H1 (cell line): Measurements from ENCODE around the gene BCL2L12. TPM values are rescaled to one million over a fixed set of nuclear protein-coding genes. Genes with fewer than 3 reads are reported as not detected.

ENCODE experiments used
- CTCF ChIA-PET: fragments of 300-600 bp; sonication (Branson Sonifier 250); formaldehyde crosslinking; loops from one replicate; lab custom pipeline; 2021; ENCODE audit not compliant: partially characterized antibody; lab: Charles Lee
- POLR2A ChIA-PET: fragments of 300-600 bp; sonication (Branson Sonifier 250); formaldehyde crosslinking; loops from one replicate; lab custom pipeline; 2021; ENCODE audit warnings: inconsistent platforms; ENCODE audit not compliant: partially characterized antibody; lab: Charles Lee
- DNase-seq, 2 experiments: peaks; one replicate each; pipeline versions ENCODE4 v3.0.0 to v3.0.0-alpha.2; 2010 to 2022; ENCODE audit warnings: low spot score in 2 of 2, low read depth in 1 of 2, mixed read lengths in 1 of 2
- FAIRE-seq: peaks from 2 replicates; lab custom pipeline; 2011; peaks lifted over from hg19 to GRCh38; lab: Jason Lieb, UNC
- H2AFZ ChIP-seq: 2 replicates; pipeline ENCODE4 v1.8.1; 2012; ENCODE audit warnings: low read length, inconsistent platforms
- H2AK5ac ChIP-seq: 2 replicates; pipeline ENCODE4 v1.6.1; 2013; ENCODE audit warnings: low read depth, low read length
- H2BK120ac ChIP-seq: replicated peaks from 2 replicates; pipeline ENCODE3; 2013; ENCODE audit warnings: low read depth, low read length, inconsistent platforms
- H2BK12ac ChIP-seq: 2 replicates; pipeline ENCODE4 v1.6.1; 2013; ENCODE audit warnings: low read depth, low read length
- H2BK15ac ChIP-seq: 2 replicates; pipeline ENCODE4 v1.6.1; 2013; ENCODE audit warnings: low read length
- H2BK20ac ChIP-seq: 2 replicates; pipeline ENCODE4 v1.6.1; 2013; ENCODE audit warnings: low read length
- H2BK5ac ChIP-seq: 2 replicates; pipeline ENCODE4 v1.6.1; 2013; ENCODE audit warnings: low read depth, low read length
- H3K14ac ChIP-seq: 2 replicates; pipeline ENCODE4 v1.6.1; 2013; ENCODE audit warnings: inconsistent platforms; ENCODE audit not compliant: insufficient read length
- H3K18ac ChIP-seq: 2 replicates; pipeline ENCODE4 v1.6.1; 2013; ENCODE audit warnings: low read length; ENCODE audit errors: extremely low read depth
- H3K23ac ChIP-seq: 2 replicates; pipeline ENCODE4 v1.6.1; 2013; ENCODE audit warnings: inconsistent platforms; ENCODE audit not compliant: insufficient read length
- H3K23me2 ChIP-seq: 2 replicates; pipeline ENCODE4 v1.6.1; 2013; ENCODE audit warnings: low read depth, low read length
- H3K27ac ChIP-seq: 2 replicates; pipeline ENCODE4 v1.6.1; 2011; ENCODE audit warnings: low read depth, low read length, inconsistent platforms
- H3K27me3 ChIP-seq, 4 experiments: replicated peaks in 1 of 4; 1 replicate in 1 of 4; 2 replicates in 3 of 4; pipeline versions ENCODE4 v1.6.1 to v1.8.1; 2011 to 2013; ENCODE audit warnings: low read length in 3 of 4, mild to moderate bottlenecking in 3 of 4, inconsistent platforms in 2 of 4, mixed read lengths in 2 of 4, moderate library complexity in 1 of 4; ENCODE audit not compliant: control insufficient read depth in 3 of 4, insufficient read depth in 3 of 4; ENCODE audit errors: extremely low read depth in 1 of 4
- H3K36me3 ChIP-seq, 4 experiments: 2 replicates each; pipeline versions ENCODE4 v1.6.1 to v1.8.1; 2011 to 2013; ENCODE audit warnings: mild to moderate bottlenecking in 4 of 4, low read length in 3 of 4, moderate library complexity in 2 of 4, control low read depth in 1 of 4, inconsistent platforms in 1 of 4; ENCODE audit not compliant: insufficient read depth in 4 of 4, control insufficient read depth in 2 of 4
- H3K4ac ChIP-seq: replicated peaks from 2 replicates; pipeline ENCODE3; 2013; ENCODE audit warnings: low read length, low read depth, mixed read lengths, inconsistent platforms; ENCODE audit not compliant: insufficient read length
- H3K4me1 ChIP-seq, 4 experiments: replicated peaks in 1 of 4; 1 replicate in 1 of 4; 2 replicates in 3 of 4; pipeline versions ENCODE4 v1.6.1 to v1.8.1; 2011 to 2013; ENCODE audit warnings: low read length in 3 of 4, inconsistent platforms in 2 of 4, mixed read lengths in 1 of 4; ENCODE audit not compliant: insufficient read depth in 4 of 4, control insufficient read depth in 3 of 4
- H3K4me2 ChIP-seq, 2 experiments: 2 replicates each; pipeline versions ENCODE4 v1.6.1 to v1.8.1; 2011 to 2013; ENCODE audit warnings: low read depth in 2 of 2, low read length in 2 of 2, control low read depth in 1 of 2, inconsistent platforms in 1 of 2, mild to moderate bottlenecking in 1 of 2; ENCODE audit not compliant: insufficient read depth in 1 of 2
- H3K4me3 ChIP-seq, 4 experiments: fragments of 200-600, 300-600 bp in 1 of 4; sonication (generic), shearing (Covaris generic), sonication (Bioruptor Twin) in 1 of 4; 2 replicates each; pipeline versions ENCODE4 v1.5.1 to v1.8.1; 2011 to 2016; ENCODE audit warnings: low read length in 4 of 4, low read depth in 3 of 4, control low read depth in 2 of 4, inconsistent platforms in 2 of 4, mild to moderate bottlenecking in 2 of 4, mixed read lengths in 1 of 4, moderate library complexity in 1 of 4; ENCODE audit not compliant: insufficient read depth in 2 of 4; ENCODE audit errors: extremely low read depth in 1 of 4
- H3K56ac ChIP-seq: replicated peaks from 2 replicates; pipeline ENCODE3; 2013; ENCODE audit warnings: low read depth, mild to moderate bottlenecking, mixed read lengths, low read length, inconsistent platforms; ENCODE audit not compliant: insufficient read length
- H3K79me1 ChIP-seq: 2 replicates; pipeline ENCODE4 v1.6.1; 2013; ENCODE audit warnings: low read depth, low read length, control low read depth
- H3K79me2 ChIP-seq, 2 experiments: 2 replicates each; pipeline versions ENCODE4 v1.6.1 to v1.8.1; 2012 to 2013; ENCODE audit warnings: low read length in 2 of 2, mild to moderate bottlenecking in 2 of 2, inconsistent platforms in 1 of 2; ENCODE audit not compliant: insufficient read depth in 2 of 2, control insufficient read depth in 1 of 2
- H3K9ac ChIP-seq, 4 experiments: replicated peaks in 1 of 4; 1 replicate in 1 of 4; 2 replicates in 3 of 4; pipeline versions ENCODE4 v1.6.1 to v1.8.1; 2011 to 2013; ENCODE audit warnings: low read depth in 3 of 4, low read length in 3 of 4, control low read depth in 2 of 4, mild to moderate bottlenecking in 2 of 4, moderate library complexity in 2 of 4, inconsistent platforms in 1 of 4; ENCODE audit errors: extremely low read depth in 1 of 4
- H3K9me3 ChIP-seq, 2 experiments: 2 replicates each; pipeline versions ENCODE4 v1.6.1 to v1.8.1; 2012 to 2013; ENCODE audit warnings: mild to moderate bottlenecking in 2 of 2, moderate library complexity in 2 of 2, control low read depth in 1 of 2, inconsistent platforms in 1 of 2, low read depth in 1 of 2, low read length in 1 of 2, mixed read lengths in 1 of 2; ENCODE audit not compliant: insufficient read depth in 2 of 2
- H4K20me1 ChIP-seq, 2 experiments: replicated peaks in 1 of 2; 2 replicates each; pipeline versions ENCODE3 to v1.8.1; 2011 to 2013; ENCODE audit warnings: inconsistent platforms in 2 of 2, low read length in 2 of 2, mild to moderate bottlenecking in 1 of 2; ENCODE audit not compliant: insufficient read depth in 2 of 2, control insufficient read depth in 1 of 2
- H4K5ac ChIP-seq: 2 replicates; pipeline ENCODE4 v1.6.1; 2013; ENCODE audit warnings: low read length, low read depth, mixed read lengths, inconsistent platforms; ENCODE audit not compliant: insufficient read length
- H4K8ac ChIP-seq: 2 replicates; pipeline ENCODE4 v1.8.0; 2013; ENCODE audit warnings: mild to moderate bottlenecking, moderate library complexity, low read length, inconsistent platforms; ENCODE audit not compliant: insufficient read depth; ENCODE audit errors: extremely low read depth
- H4K91ac ChIP-seq: replicated peaks from 2 replicates; pipeline ENCODE3; 2013; ENCODE audit warnings: low read length, mixed read lengths, inconsistent platforms; ENCODE audit not compliant: insufficient read length
- ASH2L ChIP-seq: fragments of 200-600, 300-600 bp; sonication (generic); IDR thresholded peaks from one replicate; pipeline ENCODE4 v1.7.1; 2017; ENCODE audit warnings: low read length
- BACH1 ChIP-seq: IDR thresholded peaks from 2 replicates; pipeline ENCODE4 v1.6.1; 2012; ENCODE audit warnings: low read length, improper control_type of control experiment
- BCL11A ChIP-seq, 2 experiments: IDR thresholded peaks; one replicate each; pipeline ENCODE4 v1.6.1; 2011; ENCODE audit warnings: low read depth in 2 of 2, low read length in 2 of 2, mild to moderate bottlenecking in 2 of 2
- CBX8 ChIP-seq: fragments of 300-800, 300-1000 bp; sonication (generic); IDR thresholded peaks from 2 replicates; pipeline ENCODE4 v1.7.1; 2016; ENCODE audit warnings: low read depth, low read length, borderline replicate concordance
- CREB1 ChIP-seq: IDR thresholded peaks from 2 replicates; pipeline ENCODE4 v1.6.1; 2012; ENCODE audit warnings: inconsistent platforms
- FOSL1 ChIP-seq: IDR thresholded peaks from 2 replicates; pipeline ENCODE4 v1.6.1; 2011; ENCODE audit warnings: mild to moderate bottlenecking, low read depth, low read length, moderate library complexity; ENCODE audit not compliant: insufficient read depth
- GABPA ChIP-seq: IDR thresholded peaks from 2 replicates; pipeline ENCODE4 v1.6.1; 2011; ENCODE audit warnings: mild to moderate bottlenecking, low read length, moderate library complexity, borderline replicate concordance; ENCODE audit not compliant: insufficient read depth
- GTF2F1 ChIP-seq: IDR thresholded peaks from 2 replicates; pipeline ENCODE4 v1.6.1; 2012; ENCODE audit warnings: low read depth, low read length, improper control_type of control experiment, borderline replicate concordance
- HDAC2 ChIP-seq, 2 experiments: fragments of 300-600 bp in 1 of 2; sonication (generic) in 1 of 2; IDR thresholded peaks; 2 replicates each; pipeline ENCODE4 v1.6.1; 2011 to 2012; ENCODE audit warnings: low read depth in 2 of 2, low read length in 2 of 2, mild to moderate bottlenecking in 2 of 2, moderate library complexity in 2 of 2, borderline replicate concordance in 1 of 2, inconsistent platforms in 1 of 2
- KDM1A ChIP-seq: fragments of 200-600, 300-600 bp; sonication (generic); IDR thresholded peaks from 2 replicates; pipeline ENCODE4 v1.7.1; 2016; ENCODE audit warnings: mild to moderate bottlenecking, low read length, borderline replicate concordance
- NANOG ChIP-seq: IDR thresholded peaks from 2 replicates; pipeline ENCODE4 v1.6.1; 2011; ENCODE audit warnings: low read length, low read depth, mild to moderate bottlenecking, inconsistent platforms; ENCODE audit not compliant: insufficient read depth, poor library complexity, severe bottlenecking
- POLR2A ChIP-seq, 2 experiments: IDR thresholded peaks; 1 replicate in 1 of 2; 2 replicates in 1 of 2; pipeline ENCODE4 v1.6.1; 2011; ENCODE audit warnings: low read depth in 2 of 2, low read length in 2 of 2, mild to moderate bottlenecking in 2 of 2; ENCODE audit errors: control extremely low read depth in 1 of 2
- SAP30 ChIP-seq: fragments of 300-600 bp; sonication (generic); IDR thresholded peaks from 2 replicates; pipeline ENCODE4 v1.7.1; 2012; ENCODE audit warnings: low read length, moderate library complexity, mild to moderate bottlenecking, inconsistent platforms; ENCODE audit not compliant: insufficient read depth, insufficient replicate concordance
- SIRT6 ChIP-seq: IDR thresholded peaks from one replicate; pipeline ENCODE4 v1.7.1; 2012; ENCODE audit warnings: low read length, inconsistent platforms
- TAF1 ChIP-seq: IDR thresholded peaks from 2 replicates; pipeline ENCODE4 v1.6.1; 2011; ENCODE audit warnings: mild to moderate bottlenecking, low read depth, low read length
- whole genome bisulfite sequencing, 2 experiments: shearing (Covaris generic) in 1 of 2; methylation state at CpG; one replicate each; pipeline versions ENCODE4 v1.1.6 to v1.1.7; 2013 to 2015; ENCODE audit warnings: low lambda C conversion rate in 2 of 2, mixed read lengths in 2 of 2, inconsistent platforms in 1 of 2, low coverage in 1 of 2, missing lambda C conversion rate in 1 of 2; ENCODE audit not compliant: insufficient replicate concordance in 2 of 2, insufficient coverage in 1 of 2, insufficient read length in 1 of 2; ENCODE audit errors: extremely low coverage in 1 of 2, missing lambda C conversion rate in 1 of 2; 5-methylcytosine and 5-hydroxymethylcytosine counted together
- polyA plus RNA-seq, 7 experiments: library from polyadenylated mRNA; depleted of rRNA in 3 of 7; stranded (reverse) in 5 of 7; unstranded in 2 of 7; fragments of >200 nt in 5 of 7; fragments of 200-250 nt in 2 of 7; gene quantifications; 1 replicate in 5 of 7; 2 replicates in 1 of 7; 4 replicates in 1 of 7; pipeline versions ENCODE4 v1.2.1 to v1.2.3, GENCODE V29; 2011 to 2013; ENCODE audit warnings: missing spikeins in 2 of 7, mixed read lengths in 2 of 7
- total RNA-seq: library from RNA; stranded (reverse); fragmentation: NEBNext Ultra II Directional; extraction: Animal tissue kit (Norgen Biotek cat#: 25700); gene quantifications from 2 replicates; pipeline ENCODE4 v1.2.1, GENCODE V29; 2021

BCL2L12 gene
- total and polyA plus RNA-seq, 2 of the 8 experiments (the other 6 are each of a cell fraction or from before 2014, with no cell fraction given): 126 to 209 TPM

- no peak overlapping the region for H4K5ac ChIP-seq
- no peak overlapping the region for H4K91ac ChIP-seq
- H4K8ac ChIP-seq: no peak overlapping the region
- H4K20me1 ChIP-seq: no peaks in the 10 kb centered on the region
- no peaks in the 10 kb centered on the region for H3K27me3 ChIP-seq
- no peak overlapping the region for H2AFZ ChIP-seq
- H3K4me1 ChIP-seq: no peaks in the 10 kb centered on the region; a peak in 1 of 7 replicates
- no peak overlapping the region for H2BK120ac ChIP-seq
- CTCF ChIA-PET: interaction anchor here (0.6 to 3.1 kb wide), 8 partner anchors 10 to 147 kb away, joined by 3 to 21 read pairs (median 10); partner anchors contain the start of gene AP2A1
- DNase-seq: no peak
- H3K9me3 ChIP-seq: peaks cover 0 to 2% of the 10 kb centered on the region in 2 experiments; a peak in 1 of 4 replicates
- no peak overlapping the region for H3K4me3 ChIP-seq
- H2AK5ac ChIP-seq: no peak overlapping the region
- H3K23me2 ChIP-seq: peaks cover 2% of the 10 kb centered on the region; the same call in 1 of the 2 replicates
- no peak overlapping the region for H3K18ac ChIP-seq
- no peak overlapping the region for H3K23ac ChIP-seq
- 80% methylated on average over 3 of the region's 3 CpGs; no CpG with 5 or more reads in 1 of the 2 experiments for WGBS, 2 experiments
- H2BK12ac ChIP-seq: no peak overlapping the region
- no peak overlapping the region for H3K14ac ChIP-seq
- no peak overlapping the region for H2BK20ac ChIP-seq
- H3K79me2 ChIP-seq: no peaks in the 10 kb centered on the region
- H2BK5ac ChIP-seq: no peak overlapping the region
- no peak overlapping the region for H3K4me2 ChIP-seq
- H3K4ac ChIP-seq: no peak overlapping the region
- H3K79me1 ChIP-seq: no peaks in the 10 kb centered on the region
- H3K9ac ChIP-seq: no peak overlapping the region
- H2BK15ac ChIP-seq: no peak overlapping the region
- no peak overlapping the region for H3K56ac ChIP-seq
- POLR2A ChIA-PET: interaction anchor here (0.9 to 7.7 kb wide), 6 partner anchors 12 to 134 kb away, joined by 4 to 51 read pairs (median 7); partner anchors contain the start of genes ADM5, CPT1C and PTOV1
- no peak overlapping the region for H3K27ac ChIP-seq
- H3K36me3 ChIP-seq: peaks cover 0 to 13% (median 6%) of the 10 kb centered on the region in 4 experiments; a peak in 6 of 8 replicates
- FAIRE-seq: no peak
- TF ChIP-seq GTF2F1 (no peak), BCL11A (IDR thresholded peaks at IDR 0.05; ENCODE audit: low read depth in 2 of 2, low read length in 2 of 2) (no peak), CREB1 (no peak), ASH2L (no peak), SIRT6 (no peak), POLR2A (IDR thresholded peaks at IDR 0.05; ENCODE audit: control extremely low read depth in 1 of 2, low read depth in 2 of 2, low read length in 2 of 2) (no peak), GABPA (no peak), FOSL1 (no peak), BACH1 (no peak), TAF1 (no peak), KDM1A (no peak), HDAC2 (IDR thresholded peaks at IDR 0.05; ENCODE audit: borderline replicate concordance in 1 of 2, low read depth in 2 of 2, low read length in 2 of 2) (no peak), SAP30 (no peak), CBX8 (no peak), NANOG (no peak)
These were observed 50.4 kb downstream of the BCL2L12 start for GRCh38 chr19:49716154-49716553.
